ENCODE results near the gene CIPC. TPM values are rescaled to one million over a fixed set of nuclear protein-coding genes. Genes with fewer than 3 reads are reported as not detected.

The CIPC gene
- total and polyA plus RNA-seq, 7 donors = 14.8 to 96.1 (median 59.7) TPM

GRCh38 chr14:77140359-77141213 lies 42.5 kb downstream of the CIPC start:
- intact Hi-C loops (cut with DNase I) = no loop called here
- 2 to 6% methylated on average over 67 of the region's 67 CpGs for WGBS, 2 donors
- no peak for DNase-seq
- Histone ChIP-seq H3K4me1 (peaks cover 0 to 27% (median 26%) of the 10 kb centered on the region in 4 donors), H3K27me3 (peaks cover 44 to 99% (median 79%) of the 10 kb centered on the region in 3 donors), H3K4me3 (peak overlapping the region in 3 of 4 donors; percentile 27 to 47 (median 44)), H3K27ac (no peak overlapping the region), H3K9me3 (no peaks in the 10 kb centered on the region), H3K36me3 (no peaks in the 10 kb centered on the region)
- no peak for TF ChIP-seq CTCF (IDR thresholded peaks at IDR 0.05)
- no peak for TF ChIP-seq POLR2A (IDR thresholded peaks at IDR 0.05)
- no peak for TF ChIP-seq EP300 (IDR thresholded peaks at IDR 0.05)
- no peak for TF ChIP-seq POLR2AphosphoS5 (IDR thresholded peaks at IDR 0.05)

GRCh38 chr14:77141214-77142004 lies 43.4 kb downstream of the CIPC start, which contains the start of gene ZDHHC22:
Gene ZDHHC22, minus strand, starts transcription at chr14:77141791. Its CDS starts 2,053 bp downstream, at chr14:77139738.
- no peak for DNase-seq
- H3K36me3 ChIP-seq = no peaks in the 10 kb centered on the region
- no peaks in the 10 kb centered on the region for H3K9me3 ChIP-seq
- intact Hi-C loops (cut with DNase I) = no loop called here
- peak within 1 kb of the TSS in 3 of 4 donors; percentile 27 to 47 (median 44) for H3K4me3 ChIP-seq
- no peak for TF ChIP-seq EP300 (IDR thresholded peaks at IDR 0.05)
- TF ChIP-seq CTCF (IDR thresholded peaks at IDR 0.05) = peak in 2 of 4 experiments; percentile 15 to 23
- H3K4me1 ChIP-seq = peaks cover 0 to 27% (median 26%) of the 10 kb centered on the region in 4 donors
- WGBS, 2 donors = 1% methylated on average over 77 of the region's 77 CpGs
- peaks cover 44 to 99% (median 83%) of the 10 kb centered on the region in 3 donors for H3K27me3 ChIP-seq
- H3K27ac ChIP-seq = no peak within 1 kb of the TSS

GRCh38 chr14:77142005-77142800 lies 44.1 kb downstream of the CIPC start:
- no peak for DNase-seq
- intact Hi-C loops (cut with DNase I) = no loop called here
- Histone ChIP-seq H3K4me3 (peak overlapping the region in 1 of 4 donors; percentile 47), H3K4me1 (peaks cover 0 to 27% (median 26%) of the 10 kb centered on the region in 4 donors), H3K36me3 (no peaks in the 10 kb centered on the region), H3K27me3 (peaks cover 44 to 99% (median 77%) of the 10 kb centered on the region in 3 donors), H3K27ac (no peak overlapping the region), H3K9me3 (no peaks in the 10 kb centered on the region)
- TF ChIP-seq POLR2A (IDR thresholded peaks at IDR 0.05) (no peak), EP300 (IDR thresholded peaks at IDR 0.05) (no peak), POLR2AphosphoS5 (IDR thresholded peaks at IDR 0.05) (no peak), CTCF (IDR thresholded peaks at IDR 0.05) (no peak)
- WGBS, 2 donors = 7 to 11% methylated on average over 9 of the region's 9 CpGs

- H3K9me3 ChIP-seq = no peaks in the 10 kb centered on the region
- no peak overlapping the region for H3K27ac ChIP-seq
- TF ChIP-seq EP300 (IDR thresholded peaks at IDR 0.05) (no peak), POLR2A (IDR thresholded peaks at IDR 0.05) (no peak), POLR2AphosphoS5 (IDR thresholded peaks at IDR 0.05) (no peak), CTCF (IDR thresholded peaks at IDR 0.05) (no peak)
- no peaks in the 10 kb centered on the region for H3K36me3 ChIP-seq
- H3K27me3 ChIP-seq = peaks cover 38 to 95% (median 68%) of the 10 kb centered on the region in 3 donors
- 6 to 14% methylated on average over 4 of the region's 4 CpGs for WGBS, 2 donors
- peak; percentile 40 for DNase-seq
- H3K4me3 ChIP-seq = no peak overlapping the region
- intact Hi-C loops (cut with DNase I) = no loop called here
- H3K4me1 ChIP-seq = peaks cover 0 to 27% (median 26%) of the 10 kb centered on the region in 4 donors
These were observed 45.0 kb downstream of the CIPC start for GRCh38 chr14:77143071-77143470.
